K562 (cell line): ENCODE results near the gene SERPINA3. TPM values are rescaled to one million over a fixed set of nuclear protein-coding genes. Genes with fewer than 3 reads are reported as not detected.

Experiments used
- CC2D1A ChIP-seq: fragments of 450-650 bp; IDR thresholded peaks from 2 replicates; pipeline ENCODE4 v1.6.1; 2017; ENCODE audit warnings: mild to moderate bottlenecking
- GABPB2 ChIP-seq: fragments of 250-450 bp; sonication (Bioruptor Pico); conservative IDR thresholded peaks from 2 replicates; pipeline ENCODE4 v1.5.1; 2021; ENCODE audit warnings: mild to moderate bottlenecking
- KLF13 ChIP-seq: fragments of 450-650 bp; IDR thresholded peaks from 2 replicates; pipeline ENCODE4 v1.6.1; 2016; ENCODE audit warnings: missing genetic modification characterization, low read depth, mild to moderate bottlenecking, missing compliant biosample characterization, moderate library complexity, borderline replicate concordance
- MCM5 ChIP-seq: fragments of 450-650 bp; IDR thresholded peaks from 2 replicates; pipeline ENCODE4 v1.6.1; 2016; ENCODE audit warnings: low read depth
- MED1 ChIP-seq: sonication (generic); formaldehyde crosslinking; IDR thresholded peaks from 2 replicates; pipeline ENCODE4 v1.8.1; 2023; ENCODE audit warnings: missing genetic modification reagents, borderline replicate concordance
- PHB2 ChIP-seq: fragments of 450-650 bp; IDR thresholded peaks from 2 replicates; pipeline ENCODE4 v1.6.1; 2017; ENCODE audit warnings: low read depth
- RBM15 ChIP-seq: fragments of 200-400 bp; formaldehyde crosslinking; IDR thresholded peaks from 2 replicates; pipeline ENCODE4 v1.6.1; 2018; ENCODE audit warnings: mild to moderate bottlenecking, low read length, moderate library complexity; ENCODE audit not compliant: insufficient read depth
- SMARCB1 ChIP-seq: IDR thresholded peaks from 2 replicates; pipeline ENCODE4 v1.6.1; 2011; ENCODE audit warnings: improper control_type of control experiment, low read depth; ENCODE audit not compliant: insufficient read length
- SREBF2 ChIP-seq: sonication (generic); formaldehyde crosslinking; IDR thresholded peaks from 2 replicates; pipeline ENCODE4 v1.4.0; 2020; ENCODE audit warnings: mild to moderate bottlenecking, missing genetic modification reagents
- ZNF76 ChIP-seq: fragments of 250-450 bp; sonication (Bioruptor Pico); IDR thresholded peaks from 2 replicates; pipeline ENCODE4 v1.4.0; 2020; ENCODE audit warnings: mild to moderate bottlenecking, moderate library complexity, borderline replicate concordance
- ZNF77 ChIP-seq: fragments of 250-450 bp; sonication (Bioruptor Pico); IDR thresholded peaks from 2 replicates; pipeline ENCODE4 v1.5.0; 2020
- polyA plus RNA-seq, 8 experiments: library from polyadenylated mRNA; depleted of rRNA in 4 of 8; stranded (reverse) in 5 of 8; unstranded in 3 of 8; fragments of >200 nt; fragmentation: Nextera tagmentation in 2 of 8; fragmentation: Illumina TruSeq in 1 of 8; extraction: Ambion mirVana in 2 of 8; extraction: Trizol in 1 of 8; gene quantifications; 2 replicates each; pipeline versions ENCODE4 v1.2.1 to v1.2.3, GENCODE V29; 2011 to 2014; ENCODE audit warnings: inconsistent platforms in 1 of 8, missing spikeins in 1 of 8
- total RNA-seq, 7 experiments: library from RNA; depleted of rRNA in 6 of 7; stranded (reverse); fragments of >200 nt in 6 of 7; fragmentation: Illumina TruSeq in 2 of 7; extraction: Trizol in 2 of 7; gene quantifications; 2 replicates each; pipeline versions ENCODE4 v1.2.1 to v1.2.3, GENCODE V29; 2011 to 2021; ENCODE audit warnings: low replicate concordance in 1 of 7
- TF ChIP-seq, protein P1 (sequence below): fragments of 250-450 bp; sonication (Bioruptor Pico); IDR thresholded peaks from 2 replicates; pipeline ENCODE4 v1.4.0; 2020
- TF ChIP-seq, protein P2 (sequence below), 2 experiments: fragments of 450-650 bp in 1 of 2; sonication (generic) in 1 of 2; formaldehyde crosslinking; conservative IDR thresholded peaks; 2 replicates each; pipeline versions ENCODE4 v1.4.0 to v1.8.1; 2020 to 2022; ENCODE audit warnings: mild to moderate bottlenecking in 1 of 2, missing genetic modification reagents in 1 of 2
- TF ChIP-seq, protein P3 (sequence below): fragments of 250-450 bp; sonication (Bioruptor Pico); IDR thresholded peaks from 2 replicates; pipeline ENCODE4 v1.4.0; 2020; ENCODE audit warnings: borderline replicate concordance

The SERPINA3 gene
- total and polyA plus RNA-seq, 9 of the 15 experiments (the other 6 are each of a cell fraction or from before 2014, with no cell fraction given), result 2.3 TPM; not detected in 8

DNA sequence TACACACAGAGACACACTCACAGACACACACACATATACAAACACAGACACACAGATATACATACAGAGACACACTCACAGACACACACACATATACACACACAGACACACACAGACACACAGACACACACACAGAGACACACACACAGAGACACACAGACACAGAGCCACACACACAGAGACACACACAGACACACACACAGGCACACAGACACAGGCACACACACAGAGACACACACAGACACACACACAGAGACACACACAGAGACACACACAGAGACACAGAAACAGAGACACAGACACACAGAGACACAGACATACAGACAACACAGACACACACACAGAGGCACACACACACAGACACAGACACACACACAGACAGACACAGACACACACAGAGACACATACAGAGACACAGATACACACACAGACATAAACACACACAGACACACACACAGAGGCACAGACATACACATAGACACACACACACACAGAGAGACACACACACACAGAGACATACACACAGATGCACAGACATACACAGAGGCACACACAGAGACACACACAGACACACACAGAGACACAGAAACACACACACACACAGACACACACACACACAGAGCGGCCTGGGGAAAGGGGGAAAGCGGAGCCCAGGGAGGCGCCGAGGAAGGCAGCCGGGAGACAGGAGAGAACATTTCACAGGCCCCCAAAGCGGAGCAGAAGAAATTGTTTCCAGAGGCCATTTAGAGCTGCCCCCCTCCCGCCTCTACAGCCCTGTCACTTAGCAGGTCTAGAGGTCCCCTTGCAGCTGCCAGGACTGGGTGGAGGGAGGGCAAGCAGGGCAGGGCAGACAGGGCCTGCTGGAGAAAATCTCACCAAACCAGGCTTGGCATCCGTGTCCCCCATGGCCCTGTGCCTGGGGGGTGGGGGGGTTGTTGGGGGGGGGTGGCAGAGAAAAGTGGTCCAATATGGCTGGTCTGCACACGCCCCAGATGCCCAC lies 38.9 kb downstream of the SERPINA3 start (continued):
- TF ChIP-seq, protein P1, sequence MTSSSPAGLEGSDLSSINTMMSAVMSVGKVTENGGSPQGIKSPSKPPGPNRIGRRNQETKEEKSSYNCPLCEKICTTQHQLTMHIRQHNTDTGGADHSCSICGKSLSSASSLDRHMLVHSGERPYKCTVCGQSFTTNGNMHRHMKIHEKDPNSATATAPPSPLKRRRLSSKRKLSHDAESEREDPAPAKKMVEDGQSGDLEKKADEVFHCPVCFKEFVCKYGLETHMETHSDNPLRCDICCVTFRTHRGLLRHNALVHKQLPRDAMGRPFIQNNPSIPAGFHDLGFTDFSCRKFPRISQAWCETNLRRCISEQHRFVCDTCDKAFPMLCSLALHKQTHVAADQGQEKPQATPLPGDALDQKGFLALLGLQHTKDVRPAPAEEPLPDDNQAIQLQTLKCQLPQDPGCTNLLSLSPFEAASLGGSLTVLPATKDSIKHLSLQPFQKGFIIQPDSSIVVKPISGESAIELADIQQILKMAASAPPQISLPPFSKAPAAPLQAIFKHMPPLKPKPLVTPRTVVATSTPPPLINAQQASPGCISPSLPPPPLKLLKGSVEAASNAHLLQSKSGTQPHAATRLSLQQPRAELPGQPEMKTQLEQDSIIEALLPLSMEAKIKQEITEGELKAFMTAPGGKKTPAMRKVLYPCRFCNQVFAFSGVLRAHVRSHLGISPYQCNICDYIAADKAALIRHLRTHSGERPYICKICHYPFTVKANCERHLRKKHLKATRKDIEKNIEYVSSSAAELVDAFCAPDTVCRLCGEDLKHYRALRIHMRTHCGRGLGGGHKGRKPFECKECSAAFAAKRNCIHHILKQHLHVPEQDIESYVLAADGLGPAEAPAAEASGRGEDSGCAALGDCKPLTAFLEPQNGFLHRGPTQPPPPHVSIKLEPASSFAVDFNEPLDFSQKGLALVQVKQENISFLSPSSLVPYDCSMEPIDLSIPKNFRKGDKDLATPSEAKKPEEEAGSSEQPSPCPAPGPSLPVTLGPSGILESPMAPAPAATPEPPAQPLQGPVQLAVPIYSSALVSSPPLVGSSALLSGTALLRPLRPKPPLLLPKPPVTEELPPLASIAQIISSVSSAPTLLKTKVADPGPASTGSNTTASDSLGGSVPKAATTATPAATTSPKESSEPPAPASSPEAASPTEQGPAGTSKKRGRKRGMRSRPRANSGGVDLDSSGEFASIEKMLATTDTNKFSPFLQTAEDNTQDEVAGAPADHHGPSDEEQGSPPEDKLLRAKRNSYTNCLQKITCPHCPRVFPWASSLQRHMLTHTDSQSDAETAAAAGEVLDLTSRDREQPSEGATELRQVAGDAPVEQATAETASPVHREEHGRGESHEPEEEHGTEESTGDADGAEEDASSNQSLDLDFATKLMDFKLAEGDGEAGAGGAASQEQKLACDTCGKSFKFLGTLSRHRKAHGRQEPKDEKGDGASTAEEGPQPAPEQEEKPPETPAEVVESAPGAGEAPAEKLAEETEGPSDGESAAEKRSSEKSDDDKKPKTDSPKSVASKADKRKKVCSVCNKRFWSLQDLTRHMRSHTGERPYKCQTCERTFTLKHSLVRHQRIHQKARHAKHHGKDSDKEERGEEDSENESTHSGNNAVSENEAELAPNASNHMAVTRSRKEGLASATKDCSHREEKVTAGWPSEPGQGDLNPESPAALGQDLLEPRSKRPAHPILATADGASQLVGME (CRISPR knock-in tag), result no peak
- no peak for TF ChIP-seq MED1 (CRISPR knock-in tag)
- no peak for TF ChIP-seq RBM15
- TF ChIP-seq GABPB2, result no peak
- TF ChIP-seq SREBF2, result no peak
- TF ChIP-seq KLF13 (tag), result no peak
- no peak for TF ChIP-seq ZNF77
- TF ChIP-seq ZNF76, result no peak
- no peak for TF ChIP-seq MCM5
- TF ChIP-seq PHB2, result no peak
- TF ChIP-seq, protein P2, sequence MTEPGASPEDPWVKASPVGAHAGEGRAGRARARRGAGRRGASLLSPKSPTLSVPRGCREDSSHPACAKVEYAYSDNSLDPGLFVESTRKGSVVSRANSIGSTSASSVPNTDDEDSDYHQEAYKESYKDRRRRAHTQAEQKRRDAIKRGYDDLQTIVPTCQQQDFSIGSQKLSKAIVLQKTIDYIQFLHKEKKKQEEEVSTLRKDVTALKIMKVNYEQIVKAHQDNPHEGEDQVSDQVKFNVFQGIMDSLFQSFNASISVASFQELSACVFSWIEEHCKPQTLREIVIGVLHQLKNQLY (CRISPR knock-in tag; conservative IDR thresholded peaks at IDR 0.05), result no peak
- TF ChIP-seq, protein P3, sequence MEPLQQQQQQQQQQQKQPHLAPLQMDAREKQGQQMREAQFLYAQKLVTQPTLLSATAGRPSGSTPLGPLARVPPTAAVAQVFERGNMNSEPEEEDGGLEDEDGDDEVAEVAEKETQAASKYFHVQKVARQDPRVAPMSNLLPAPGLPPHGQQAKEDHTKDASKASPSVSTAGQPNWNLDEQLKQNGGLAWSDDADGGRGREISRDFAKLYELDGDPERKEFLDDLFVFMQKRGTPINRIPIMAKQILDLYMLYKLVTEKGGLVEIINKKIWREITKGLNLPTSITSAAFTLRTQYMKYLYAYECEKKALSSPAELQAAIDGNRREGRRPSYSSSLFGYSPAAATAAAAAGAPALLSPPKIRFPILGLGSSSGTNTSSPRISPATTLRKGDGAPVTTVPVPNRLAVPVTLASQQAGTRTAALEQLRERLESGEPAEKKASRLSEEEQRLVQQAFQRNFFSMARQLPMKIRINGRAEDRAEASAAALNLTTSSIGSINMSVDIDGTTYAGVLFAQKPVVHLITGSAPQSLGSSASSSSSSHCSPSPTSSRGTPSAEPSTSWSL (CRISPR knock-in tag), result no peak
- no peak for TF ChIP-seq SMARCB1
- no peak for TF ChIP-seq CC2D1A
